22Rv1 (cell line): ENCODE data around the gene LRBA.

Experiments used
- ZFX ChIP-seq: fragments of 450-650 bp; IDR thresholded peaks from 2 replicates; pipeline ENCODE4 v1.6.1; 2017; ENCODE audit warnings: antibody characterized with exemption, borderline replicate concordance
- TF ChIP-seq, protein P1 (sequence below): fragments of 450-650 bp; IDR thresholded peaks from 2 replicates; pipeline ENCODE4 v1.5.1; 2017; ENCODE audit warnings: mild to moderate bottlenecking

DNA sequence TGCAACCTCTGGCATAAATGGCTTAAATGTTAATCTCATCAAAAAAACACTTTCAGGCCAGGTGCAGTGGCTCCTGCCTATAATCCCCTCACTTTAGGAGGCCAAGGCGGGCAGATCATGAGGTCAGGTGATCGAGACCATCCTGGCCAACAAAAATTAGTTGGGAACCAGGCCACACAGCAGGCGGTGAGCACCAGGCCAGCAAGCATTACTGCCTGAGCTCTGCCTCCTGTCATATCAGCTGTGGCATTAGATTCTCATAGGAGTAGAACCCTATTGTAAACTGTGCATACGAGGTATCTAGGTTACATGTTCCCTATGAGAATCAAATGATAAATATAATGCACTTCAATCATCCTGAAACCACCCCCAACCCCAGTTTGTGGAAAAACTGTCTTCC lies 125.8 kb downstream of the LRBA start:
- TF ChIP-seq, protein P1, sequence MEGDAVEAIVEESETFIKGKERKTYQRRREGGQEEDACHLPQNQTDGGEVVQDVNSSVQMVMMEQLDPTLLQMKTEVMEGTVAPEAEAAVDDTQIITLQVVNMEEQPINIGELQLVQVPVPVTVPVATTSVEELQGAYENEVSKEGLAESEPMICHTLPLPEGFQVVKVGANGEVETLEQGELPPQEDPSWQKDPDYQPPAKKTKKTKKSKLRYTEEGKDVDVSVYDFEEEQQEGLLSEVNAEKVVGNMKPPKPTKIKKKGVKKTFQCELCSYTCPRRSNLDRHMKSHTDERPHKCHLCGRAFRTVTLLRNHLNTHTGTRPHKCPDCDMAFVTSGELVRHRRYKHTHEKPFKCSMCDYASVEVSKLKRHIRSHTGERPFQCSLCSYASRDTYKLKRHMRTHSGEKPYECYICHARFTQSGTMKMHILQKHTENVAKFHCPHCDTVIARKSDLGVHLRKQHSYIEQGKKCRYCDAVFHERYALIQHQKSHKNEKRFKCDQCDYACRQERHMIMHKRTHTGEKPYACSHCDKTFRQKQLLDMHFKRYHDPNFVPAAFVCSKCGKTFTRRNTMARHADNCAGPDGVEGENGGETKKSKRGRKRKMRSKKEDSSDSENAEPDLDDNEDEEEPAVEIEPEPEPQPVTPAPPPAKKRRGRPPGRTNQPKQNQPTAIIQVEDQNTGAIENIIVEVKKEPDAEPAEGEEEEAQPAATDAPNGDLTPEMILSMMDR: no peak
- TF ChIP-seq ZFX: no peak
